Gastrocnemius medialis (tissue), 4 donors: Measurements from ENCODE around the gene GRIK5.

Source experiments
- CTCF ChIP-seq, 5 experiments: fragments of 450-650 bp in 3 of 5; fragments of 200-600 bp in 2 of 5; sonication (generic) in 2 of 5; IDR thresholded peaks in 4 of 5; conservative IDR thresholded peaks in 1 of 5; 1 replicate in 4 of 5; 2 replicates in 1 of 5; pipeline ENCODE4 v1.5.1; 2016 to 2019; ENCODE audit warnings: antibody characterized with exemption in 5 of 5, mild to moderate bottlenecking in 3 of 5, moderate library complexity in 3 of 5
- POLR2A ChIP-seq, 2 donors: fragments of 450-650 bp; IDR thresholded peaks; one replicate each; pipeline ENCODE4 v1.6.1; 2017; ENCODE audit warnings: antibody characterized with exemption in 2 of 2, mild to moderate bottlenecking in 2 of 2, moderate library complexity in 2 of 2

DNA sequence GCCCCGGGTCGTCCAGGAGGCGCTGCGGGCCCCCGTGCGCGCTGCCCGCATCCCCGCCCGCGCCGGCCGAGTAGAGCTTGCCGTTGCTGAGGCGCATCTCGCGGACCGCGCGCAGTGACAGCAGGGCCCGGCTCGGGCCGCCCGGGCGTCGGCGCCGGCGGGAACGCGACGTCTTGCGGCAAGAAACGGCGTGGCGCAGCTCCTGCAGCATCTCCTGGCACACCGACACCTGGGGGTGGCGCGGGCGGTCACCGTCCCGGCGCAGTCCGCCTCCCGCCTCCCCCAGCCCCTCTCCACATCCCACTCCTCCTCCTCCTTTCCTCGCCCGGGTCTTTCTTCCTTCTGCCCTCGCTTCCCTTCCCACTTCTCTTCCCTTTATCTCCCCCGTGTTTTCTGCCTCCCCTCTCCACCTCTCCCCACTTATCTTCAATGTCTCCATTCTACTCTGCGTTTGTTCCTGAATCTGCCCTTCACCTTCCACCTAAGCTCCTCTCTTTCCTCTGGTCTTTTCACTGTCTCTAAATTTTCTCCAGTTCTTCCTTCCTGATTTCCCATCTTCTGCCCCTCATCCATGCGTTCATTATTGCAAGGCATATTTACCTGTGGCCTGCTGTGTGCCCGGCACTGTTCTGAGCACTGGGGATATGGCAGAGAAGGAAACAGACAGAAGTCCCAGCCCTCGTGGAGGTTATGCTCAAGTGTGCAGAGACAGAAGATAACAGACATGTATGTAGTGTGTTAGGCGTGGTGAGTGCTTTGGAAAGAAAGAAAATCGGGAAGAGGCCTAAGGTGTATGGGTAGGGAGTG, 70.7 kb downstream of the GRIK5 start:
- TF ChIP-seq POLR2A (IDR thresholded peaks at IDR 0.05) (no peak), CTCF (IDR thresholded peaks at IDR 0.05 in 4 of 5, conservative IDR thresholded peaks at IDR 0.05 in 1 of 5) (no peak)
